Subcutaneous adipose tissue (tissue), 4 donors: ENCODE data around the gene IFIT1. TPM values are rescaled to one million over a fixed set of nuclear protein-coding genes. Genes with fewer than 3 reads are reported as not detected.

Experiments used
- CTCF ChIP-seq: fragments of 450-650 bp; IDR thresholded peaks from one replicate; pipeline ENCODE4 v1.5.1; 2016; ENCODE audit warnings: low read depth, mild to moderate bottlenecking, control low read depth, antibody characterized with exemption, moderate library complexity
- total RNA-seq, 4 donors: library from RNA; depleted of rRNA; stranded (reverse); fragments of >200 nt; gene quantifications; one replicate each; pipeline ENCODE4 v1.1.0, GENCODE V29; 2016

Gene IFIT1
- total RNA-seq, 4 donors from 2014 or later, result 4.7 to 25.1 (median 19.6) TPM

- TF ChIP-seq CTCF, result no peak
Observed at GRCh38 chr10:89348481-89348880, 43.9 kb upstream of the IFIT1 start.

GRCh38 chr10:89348975-89349374, 43.4 kb upstream of the IFIT1 start:
- TF ChIP-seq CTCF, result no peak

GRCh38 chr10:89351412-89351779, 41.0 kb upstream of the IFIT1 start:
- no peak for TF ChIP-seq CTCF

- no peak for TF ChIP-seq CTCF
Observed at GRCh38 chr10:89351780-89352597, 40.4 kb upstream of the IFIT1 start.

- no peak for TF ChIP-seq CTCF
Observed at GRCh38 chr10:89352802-89353201, 39.6 kb upstream of the IFIT1 start.

- TF ChIP-seq CTCF, result no peak
Observed at GRCh38 chr10:89355394-89355931, 37.0 kb upstream of the IFIT1 start.

GRCh38 chr10:89357096-89357495, 35.3 kb upstream of the IFIT1 start:
- TF ChIP-seq CTCF, result no peak
